H54 (cell line): Measurements from ENCODE around the gene PTPRD.
A peak's percentile ranks its signal among the peaks of the same experiment; 100 is the strongest.

Experiments
- DNase-seq: peaks from one replicate; pipeline ENCODE4 v3.0.0; 2011; ENCODE audit warnings: low spot score, mixed read lengths; ENCODE audit not compliant: insufficient read length
- FAIRE-seq: peaks from 3 replicates; lab custom pipeline; 2011; peaks lifted over from hg19 to GRCh38; lab: Jason Lieb, UNC
- POLR2A ChIP-seq: IDR thresholded peaks from 2 replicates; pipeline ENCODE4 v1.6.1; 2011; ENCODE audit warnings: low read depth, mild to moderate bottlenecking, low read length

The PTPRD gene

GRCh38 chr9:9893837-9894236 is 719.0 kb downstream of the PTPRD start:
- peak; percentile 76 for FAIRE-seq
- no peak for DNase-seq
- TF ChIP-seq POLR2A, result no peak

GRCh38 chr9:9892217-9892616 is 720.6 kb downstream of the PTPRD start:
- no peak for DNase-seq
- no peak for TF ChIP-seq POLR2A
- no peak for FAIRE-seq

DNA sequence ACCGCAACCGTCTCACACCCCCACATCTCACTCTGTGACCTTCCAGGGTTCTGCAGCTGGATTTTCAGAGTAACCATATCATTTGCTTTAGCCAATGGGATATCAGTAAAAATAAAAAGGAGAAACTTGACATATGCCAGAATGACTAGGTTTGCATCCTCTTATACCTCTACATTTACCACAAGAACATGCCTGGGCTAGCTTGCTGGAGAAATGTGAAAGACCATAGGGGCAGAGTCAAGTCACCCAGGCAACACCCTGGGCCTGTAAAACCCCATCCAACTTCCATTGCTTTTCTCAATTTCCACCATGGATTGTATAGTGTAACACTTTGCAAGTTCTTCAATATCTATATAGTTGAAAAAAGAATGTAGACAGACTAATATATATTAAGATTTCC is 731.1 kb downstream of the PTPRD start:
- FAIRE-seq, result no peak
- no peak for DNase-seq
- TF ChIP-seq POLR2A, result no peak

- TF ChIP-seq POLR2A, result no peak
- no peak for DNase-seq
- FAIRE-seq, result no peak
Observed at GRCh38 chr9:9874270-9874669, 738.5 kb downstream of the PTPRD start.

DNA sequence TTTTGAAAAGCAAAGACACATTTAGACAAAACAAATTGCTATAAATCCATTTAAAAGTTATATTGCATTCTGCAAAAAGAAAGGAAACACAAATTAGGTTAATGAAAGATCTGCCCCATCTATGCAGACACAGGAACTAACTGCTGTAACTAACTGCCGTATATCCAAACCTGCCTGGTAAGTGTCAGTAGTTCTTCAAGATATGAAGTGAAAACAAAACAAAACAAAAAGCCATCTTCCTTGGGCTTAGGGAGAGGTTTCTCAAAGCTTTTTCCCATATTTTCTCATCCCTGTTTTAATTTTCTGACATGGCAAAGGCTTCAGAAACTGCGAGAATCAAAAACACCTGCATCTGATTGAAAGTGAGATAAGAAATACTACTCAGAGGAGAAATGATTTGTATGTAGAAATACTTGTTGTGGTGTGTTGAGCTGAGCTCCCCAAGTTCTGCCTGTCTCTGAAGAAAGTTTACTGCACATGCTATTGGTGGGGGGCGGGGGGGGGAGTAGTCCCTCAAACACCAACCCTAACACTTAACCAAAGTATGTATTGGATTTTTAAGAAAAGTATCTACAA is 750.5 kb downstream of the PTPRD start:
- FAIRE-seq (no peak), DNase-seq (no peak)
- TF ChIP-seq POLR2A, result no peak

- no peak for TF ChIP-seq POLR2A
- FAIRE-seq, result no peak
- no peak for DNase-seq
Observed at GRCh38 chr9:9855177-9856078, 757.4 kb downstream of the PTPRD start.

GRCh38 chr9:9847750-9848149 is 765.1 kb downstream of the PTPRD start:
- FAIRE-seq (no peak), DNase-seq (no peak)
- TF ChIP-seq POLR2A, result no peak

- TF ChIP-seq POLR2A, result no peak
- DNase-seq (no peak), FAIRE-seq (no peak)
Observed at GRCh38 chr9:9846557-9846956, 766.2 kb downstream of the PTPRD start.

- DNase-seq (no peak), FAIRE-seq (no peak)
- TF ChIP-seq POLR2A, result no peak
Observed at GRCh38 chr9:9820436-9820835, 792.4 kb downstream of the PTPRD start.

DNA sequence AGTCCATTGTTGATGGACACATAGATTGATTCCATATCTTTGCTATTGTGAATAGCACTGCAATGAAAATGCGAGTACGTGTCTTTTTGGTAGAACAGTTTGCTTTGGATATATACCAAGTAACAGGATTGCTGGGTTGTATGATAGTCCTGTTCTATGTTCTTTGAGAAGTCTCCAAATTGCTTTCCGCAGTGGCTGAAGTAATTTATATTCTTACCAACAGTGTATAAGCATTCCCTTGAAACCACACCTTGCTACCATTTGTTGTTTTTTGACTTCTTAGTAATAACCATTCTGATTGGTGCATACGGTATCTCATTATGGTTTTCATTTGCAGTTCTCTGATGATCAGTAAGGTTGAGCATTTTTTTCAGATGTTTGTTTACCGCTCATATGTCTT is 792.9 kb downstream of the PTPRD start:
- DNase-seq, result no peak
- FAIRE-seq, result no peak
- no peak for TF ChIP-seq POLR2A

- FAIRE-seq (no peak), DNase-seq (no peak)
- TF ChIP-seq POLR2A, result no peak
Observed at GRCh38 chr9:9817176-9817575, 795.6 kb downstream of the PTPRD start.

- DNase-seq (no peak), FAIRE-seq (no peak)
- TF ChIP-seq POLR2A, result no peak
Observed at GRCh38 chr9:9804109-9804508, 808.7 kb downstream of the PTPRD start.

GRCh38 chr9:9799287-9799686 is 813.5 kb downstream of the PTPRD start:
- FAIRE-seq, result no peak
- DNase-seq, result no peak
- no peak for TF ChIP-seq POLR2A

DNA sequence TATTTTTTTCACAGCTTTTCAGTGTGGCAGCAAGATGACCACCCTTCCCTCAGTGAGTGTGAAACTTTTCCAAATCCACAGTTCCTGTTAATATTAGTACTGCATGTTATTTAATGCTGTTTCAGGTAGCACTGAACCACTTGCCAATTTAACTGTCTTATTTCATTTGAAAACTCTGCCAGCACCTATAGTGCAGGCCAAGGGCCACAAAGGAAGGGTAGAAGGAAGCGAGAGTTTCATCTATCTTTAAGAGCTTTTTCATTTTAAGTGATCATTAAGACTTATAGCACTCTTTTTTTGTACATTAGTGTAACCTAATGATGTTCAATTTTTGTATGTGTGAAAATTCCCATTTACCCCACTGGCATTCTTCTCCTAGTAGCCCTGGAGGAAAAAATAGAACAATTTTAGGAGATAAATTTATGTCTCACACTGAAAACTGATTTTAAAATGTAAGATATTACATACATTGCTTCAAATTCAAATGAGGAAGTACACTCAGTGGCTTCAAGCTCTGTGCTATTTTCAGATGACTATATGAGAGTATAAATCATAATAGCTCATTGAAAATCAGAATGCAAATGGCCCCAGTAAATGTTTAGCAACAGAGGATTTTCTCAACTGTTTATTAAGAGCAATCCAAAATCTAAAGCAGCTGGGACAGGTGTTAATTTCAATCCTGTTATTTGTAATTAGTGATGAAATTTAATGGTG is 820.5 kb downstream of the PTPRD start:
- DNase-seq, result no peak
- no peak for TF ChIP-seq POLR2A
- FAIRE-seq, result no peak

GRCh38 chr9:9791611-9792010 is 821.2 kb downstream of the PTPRD start:
- DNase-seq, result no peak
- no peak for TF ChIP-seq POLR2A
- no peak for FAIRE-seq
